ENCODE results near the gene SCN3B.

Gene SCN3B

DNA sequence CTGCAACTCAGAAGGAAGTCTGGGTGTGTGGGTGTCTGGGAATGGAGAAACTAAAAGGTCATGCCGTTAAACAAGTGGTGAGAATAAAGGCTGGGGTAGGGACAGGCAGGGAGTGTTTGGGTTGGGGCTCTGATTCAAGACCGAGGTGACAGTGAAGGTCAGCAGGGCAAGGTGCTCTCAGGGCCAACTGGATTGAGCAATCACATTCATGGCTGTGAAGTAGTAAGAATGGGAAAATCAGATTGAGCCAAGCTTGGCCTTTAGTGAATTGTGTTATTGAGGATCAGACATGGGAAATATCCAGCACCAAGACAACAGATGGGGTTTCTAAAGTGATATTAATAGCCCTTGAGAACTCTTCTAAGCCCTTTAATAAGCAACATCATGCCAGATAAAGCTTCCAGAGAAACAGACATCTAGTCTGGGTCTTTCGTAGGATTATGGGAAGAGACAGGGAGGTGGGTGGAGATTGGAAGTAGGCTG lies 24.3 kb downstream of the SCN3B start:
- H3K14ac ChIP-seq (ENCODE audit: low read length): no peak overlapping the region
- H2AFZ ChIP-seq (ENCODE audit: low read length): no peak overlapping the region
- H3K79me1 ChIP-seq (ENCODE audit: low read depth, low read length): no peaks in the 10 kb centered on the region
- DNase-seq (ENCODE audit: low spot score): no peak
- no peak overlapping the region for H2BK15ac ChIP-seq (ENCODE audit: low read length)
- H3K4me1 ChIP-seq (ENCODE audit: control insufficient read depth in 2 of 2, insufficient read depth in 1 of 2, low read depth in 1 of 2, low read length in 2 of 2): peaks cover 0 to 4% of the 10 kb centered on the region in 2 donors
- no peak overlapping the region for H3K4me3 ChIP-seq (ENCODE audit: low read length in 2 of 2)
- no peaks in the 10 kb centered on the region for H3K9me3 ChIP-seq (replicated peaks in 1 of 2; ENCODE audit: control insufficient read depth in 2 of 2, insufficient read depth in 1 of 2, low read depth in 1 of 2, low read length in 2 of 2)
- no peak overlapping the region for H3K27ac ChIP-seq (replicated peaks; ENCODE audit: low read length)
- H3K27me3 ChIP-seq (ENCODE audit: control insufficient read depth in 3 of 3, insufficient read depth in 3 of 3, low read depth in 1 of 3, low read length in 3 of 3): peaks cover 0 to 4% (median 0%) of the 10 kb centered on the region in 3 experiments
- no peak overlapping the region for H3K4me2 ChIP-seq (ENCODE audit: insufficient read depth, low read length, poor library complexity, severe bottlenecking)
- no peak overlapping the region for H3K18ac ChIP-seq (ENCODE audit: low read length)
- no CpG with 5 or more reads among the region's 3 CpGs for WGBS, 2 donors (ENCODE audit: extremely low coverage in 2 of 2, insufficient read length in 2 of 2, insufficient replicate concordance in 1 of 2)
- no peak overlapping the region for H3K9ac ChIP-seq (ENCODE audit: low read depth, low read length, poor library complexity)
- H2BK12ac ChIP-seq (ENCODE audit: low read length): no peak overlapping the region
- H2BK120ac ChIP-seq (ENCODE audit: low read depth, low read length): no peak overlapping the region
- no peak overlapping the region for H2BK5ac ChIP-seq (ENCODE audit: low read length)
- no peak overlapping the region for H2AK5ac ChIP-seq (ENCODE audit: low read depth, low read length)
- no peak overlapping the region for H4K91ac ChIP-seq (ENCODE audit: low read depth, low read length, poor library complexity)
- H3K23ac ChIP-seq (ENCODE audit: low read depth, low read length, poor library complexity): no peak overlapping the region
- H3K36me3 ChIP-seq (replicated peaks in 1 of 2; ENCODE audit: control insufficient read depth in 2 of 2, insufficient read depth in 2 of 2, low read length in 2 of 2): peaks cover 0 to 7% of the 10 kb centered on the region in 2 donors
- no peak overlapping the region for H4K8ac ChIP-seq (ENCODE audit: low read depth, low read length)
- H3K4ac ChIP-seq (ENCODE audit: low read length): no peak overlapping the region

DNA sequence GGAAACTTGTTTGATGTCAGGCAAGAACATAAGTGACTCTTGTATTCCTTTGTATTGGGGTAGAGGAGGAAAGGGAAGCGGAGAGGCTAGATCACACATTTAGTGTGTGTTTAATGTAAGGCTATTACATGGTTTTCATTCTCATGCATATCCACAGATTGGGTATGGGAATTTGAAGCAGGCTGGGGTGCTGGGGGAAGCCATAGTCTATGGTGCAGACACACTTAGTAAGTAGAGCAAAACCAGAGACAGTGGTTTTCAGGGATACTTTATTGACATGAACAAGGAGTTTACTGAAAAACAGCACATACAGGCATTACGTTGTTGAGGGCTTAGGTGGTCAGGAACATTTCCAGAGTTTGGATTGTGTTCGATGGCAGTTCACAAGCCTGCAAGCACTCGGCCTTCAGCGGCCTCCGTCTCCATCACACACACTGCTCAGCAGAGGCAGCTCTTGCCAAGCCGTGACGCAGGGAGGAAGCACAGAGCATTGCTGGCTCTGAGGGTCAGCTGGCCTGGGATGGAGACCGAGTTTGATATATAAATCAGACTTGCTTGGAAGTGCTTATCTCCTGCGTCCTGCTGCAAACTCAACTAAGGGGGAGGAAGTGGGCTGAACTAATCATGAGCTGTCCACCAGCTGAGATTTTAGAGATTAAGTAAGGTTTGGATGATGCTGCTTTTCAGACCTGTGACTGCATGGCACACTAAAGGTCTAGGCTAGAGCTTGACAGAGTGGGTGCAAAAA lies 25.3 kb downstream of the SCN3B start:
- Histone ChIP-seq H3K9me3 (replicated peaks in 1 of 2; ENCODE audit: control insufficient read depth in 2 of 2, insufficient read depth in 1 of 2, low read depth in 1 of 2, low read length in 2 of 2) (no peaks in the 10 kb centered on the region), H3K9ac (ENCODE audit: low read depth, low read length, poor library complexity) (no peak overlapping the region), H3K23ac (ENCODE audit: low read depth, low read length, poor library complexity) (peak overlapping the region; percentile 53), H4K8ac (ENCODE audit: low read depth, low read length) (no peak overlapping the region), H3K4ac (ENCODE audit: low read length) (no peak overlapping the region), H3K27ac (replicated peaks; ENCODE audit: low read length) (no peak overlapping the region), H2BK120ac (ENCODE audit: low read depth, low read length) (no peak overlapping the region), H3K36me3 (replicated peaks in 1 of 2; ENCODE audit: control insufficient read depth in 2 of 2, insufficient read depth in 2 of 2, low read length in 2 of 2) (peaks cover 0 to 10% of the 10 kb centered on the region in 2 donors), H3K14ac (ENCODE audit: low read length) (peak overlapping the region; percentile 57), H3K27me3 (ENCODE audit: control insufficient read depth in 3 of 3, insufficient read depth in 3 of 3, low read depth in 1 of 3, low read length in 3 of 3) (peaks cover 0 to 4% (median 0%) of the 10 kb centered on the region in 3 experiments), H3K79me1 (ENCODE audit: low read depth, low read length) (no peaks in the 10 kb centered on the region), H3K18ac (ENCODE audit: low read length) (peak overlapping the region; percentile 56), H3K4me3 (ENCODE audit: low read length in 2 of 2) (no peak overlapping the region), H2AFZ (ENCODE audit: low read length) (no peak overlapping the region), H2AK5ac (ENCODE audit: low read depth, low read length) (no peak overlapping the region), H2BK12ac (ENCODE audit: low read length) (no peak overlapping the region), H2BK15ac (ENCODE audit: low read length) (no peak overlapping the region), H2BK5ac (ENCODE audit: low read length) (no peak overlapping the region), H3K4me2 (ENCODE audit: insufficient read depth, low read length, poor library complexity, severe bottlenecking) (no peak overlapping the region), H3K4me1 (ENCODE audit: control insufficient read depth in 2 of 2, insufficient read depth in 1 of 2, low read depth in 1 of 2, low read length in 2 of 2) (peaks cover 0 to 4% of the 10 kb centered on the region in 2 donors), H4K91ac (ENCODE audit: low read depth, low read length, poor library complexity) (no peak overlapping the region)
- no peak for DNase-seq (ENCODE audit: low spot score)
- no CpG with 5 or more reads among the region's 10 CpGs for WGBS, 2 donors (ENCODE audit: extremely low coverage in 2 of 2, insufficient read length in 2 of 2, insufficient replicate concordance in 1 of 2)

DNA sequence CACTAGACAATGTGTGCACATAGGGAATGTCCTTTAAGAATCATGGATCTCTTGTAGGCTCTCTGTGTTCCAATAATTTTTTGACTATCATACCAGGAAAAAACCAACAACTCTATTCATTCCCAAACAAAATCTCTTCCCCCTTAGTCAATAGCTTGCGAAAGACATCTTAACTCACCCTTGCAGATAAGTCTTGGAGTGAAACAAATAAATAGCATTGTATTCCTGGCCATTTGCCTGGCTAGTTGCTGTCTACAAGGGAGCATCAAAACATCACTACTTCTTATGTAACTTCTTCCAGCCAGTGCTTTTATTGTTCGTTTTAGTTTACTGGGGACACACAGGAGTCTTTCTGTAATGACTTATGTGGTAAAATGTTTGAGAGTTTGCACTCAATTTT lies 29.4 kb downstream of the SCN3B start:
- H3K14ac ChIP-seq (ENCODE audit: low read length): no peak overlapping the region
- H3K79me1 ChIP-seq (ENCODE audit: low read depth, low read length): no peaks in the 10 kb centered on the region
- no CpG with 5 or more reads among the region's 2 CpGs for WGBS, 2 donors (ENCODE audit: extremely low coverage in 2 of 2, insufficient read length in 2 of 2, insufficient replicate concordance in 1 of 2)
- H3K4ac ChIP-seq (ENCODE audit: low read length): no peak overlapping the region
- peaks cover 0 to 1% (median 0%) of the 10 kb centered on the region in 3 experiments for H3K27me3 ChIP-seq (ENCODE audit: control insufficient read depth in 3 of 3, insufficient read depth in 3 of 3, low read depth in 1 of 3, low read length in 3 of 3)
- DNase-seq (ENCODE audit: low spot score): no peak
- H2AK5ac ChIP-seq (ENCODE audit: low read depth, low read length): no peak overlapping the region
- H2BK12ac ChIP-seq (ENCODE audit: low read length): no peak overlapping the region
- H2BK120ac ChIP-seq (ENCODE audit: low read depth, low read length): no peak overlapping the region
- H4K8ac ChIP-seq (ENCODE audit: low read depth, low read length): no peak overlapping the region
- H3K18ac ChIP-seq (ENCODE audit: low read length): no peak overlapping the region
- no peaks in the 10 kb centered on the region for H3K4me1 ChIP-seq (ENCODE audit: control insufficient read depth in 2 of 2, insufficient read depth in 1 of 2, low read depth in 1 of 2, low read length in 2 of 2)
- no peak overlapping the region for H3K9ac ChIP-seq (ENCODE audit: low read depth, low read length, poor library complexity)
- no peak overlapping the region for H3K4me3 ChIP-seq (ENCODE audit: low read length in 2 of 2)
- H4K91ac ChIP-seq (ENCODE audit: low read depth, low read length, poor library complexity): no peak overlapping the region
- H3K9me3 ChIP-seq (replicated peaks in 1 of 2; ENCODE audit: control insufficient read depth in 2 of 2, insufficient read depth in 1 of 2, low read depth in 1 of 2, low read length in 2 of 2): no peaks in the 10 kb centered on the region
- H3K27ac ChIP-seq (replicated peaks; ENCODE audit: low read length): no peak overlapping the region
- H3K36me3 ChIP-seq (replicated peaks in 1 of 2; ENCODE audit: control insufficient read depth in 2 of 2, insufficient read depth in 2 of 2, low read length in 2 of 2): peaks cover 0 to 26% of the 10 kb centered on the region in 2 donors
- no peak overlapping the region for H3K23ac ChIP-seq (ENCODE audit: low read depth, low read length, poor library complexity)
- no peak overlapping the region for H3K4me2 ChIP-seq (ENCODE audit: insufficient read depth, low read length, poor library complexity, severe bottlenecking)
- no peak overlapping the region for H2BK15ac ChIP-seq (ENCODE audit: low read length)
- H2AFZ ChIP-seq (ENCODE audit: low read length): no peak overlapping the region
- H2BK5ac ChIP-seq (ENCODE audit: low read length): no peak overlapping the region

DNA sequence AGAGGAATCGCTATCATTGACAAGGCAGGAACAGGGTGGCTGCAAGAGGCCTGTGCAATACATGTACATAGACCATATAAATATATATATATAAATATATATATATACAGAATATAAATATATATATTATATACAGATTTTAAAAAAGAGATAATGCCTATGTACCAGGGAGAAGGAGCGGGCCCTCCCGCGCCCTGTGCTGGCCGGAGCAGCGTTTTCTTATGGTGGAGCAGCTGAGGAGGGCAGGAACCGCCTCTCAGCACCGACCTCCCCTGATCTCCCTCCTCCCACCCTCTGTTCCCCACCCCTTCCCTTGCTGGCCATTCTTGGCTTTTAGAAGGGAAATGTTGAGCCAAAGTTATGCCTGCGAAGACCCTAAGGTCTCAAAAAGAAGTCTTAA lies 31.8 kb downstream of the SCN3B start:
- Histone ChIP-seq H3K4me3 (ENCODE audit: low read length in 2 of 2) (no peak overlapping the region), H2BK120ac (ENCODE audit: low read depth, low read length) (no peak overlapping the region), H4K8ac (ENCODE audit: low read depth, low read length) (no peak overlapping the region), H2BK15ac (ENCODE audit: low read length) (no peak overlapping the region), H2BK12ac (ENCODE audit: low read length) (no peak overlapping the region), H3K9me3 (replicated peaks in 1 of 2; ENCODE audit: control insufficient read depth in 2 of 2, insufficient read depth in 1 of 2, low read depth in 1 of 2, low read length in 2 of 2) (no peaks in the 10 kb centered on the region), H2AFZ (ENCODE audit: low read length) (no peak overlapping the region), H3K79me1 (ENCODE audit: low read depth, low read length) (no peaks in the 10 kb centered on the region), H3K18ac (ENCODE audit: low read length) (no peak overlapping the region), H3K9ac (ENCODE audit: low read depth, low read length, poor library complexity) (no peak overlapping the region), H3K4me2 (ENCODE audit: insufficient read depth, low read length, poor library complexity, severe bottlenecking) (no peak overlapping the region), H3K23ac (ENCODE audit: low read depth, low read length, poor library complexity) (no peak overlapping the region), H2AK5ac (ENCODE audit: low read depth, low read length) (no peak overlapping the region), H4K91ac (ENCODE audit: low read depth, low read length, poor library complexity) (no peak overlapping the region), H3K27ac (replicated peaks; ENCODE audit: low read length) (no peak overlapping the region), H2BK5ac (ENCODE audit: low read length) (no peak overlapping the region), H3K27me3 (ENCODE audit: control insufficient read depth in 3 of 3, insufficient read depth in 3 of 3, low read depth in 1 of 3, low read length in 3 of 3) (no peaks in the 10 kb centered on the region), H3K4me1 (ENCODE audit: control insufficient read depth in 2 of 2, insufficient read depth in 1 of 2, low read depth in 1 of 2, low read length in 2 of 2) (no peaks in the 10 kb centered on the region), H3K4ac (ENCODE audit: low read length) (no peak overlapping the region), H3K14ac (ENCODE audit: low read length) (no peak overlapping the region), H3K36me3 (replicated peaks in 1 of 2; ENCODE audit: control insufficient read depth in 2 of 2, insufficient read depth in 2 of 2, low read length in 2 of 2) (peaks cover 0 to 35% of the 10 kb centered on the region in 2 donors)
- DNase-seq (ENCODE audit: low spot score): no peak
- WGBS, 2 donors (ENCODE audit: extremely low coverage in 2 of 2, insufficient read length in 2 of 2, insufficient replicate concordance in 1 of 2): no CpG with 5 or more reads among the region's 9 CpGs
